Measurements from ENCODE around the gene FBRSL1.

DNA sequence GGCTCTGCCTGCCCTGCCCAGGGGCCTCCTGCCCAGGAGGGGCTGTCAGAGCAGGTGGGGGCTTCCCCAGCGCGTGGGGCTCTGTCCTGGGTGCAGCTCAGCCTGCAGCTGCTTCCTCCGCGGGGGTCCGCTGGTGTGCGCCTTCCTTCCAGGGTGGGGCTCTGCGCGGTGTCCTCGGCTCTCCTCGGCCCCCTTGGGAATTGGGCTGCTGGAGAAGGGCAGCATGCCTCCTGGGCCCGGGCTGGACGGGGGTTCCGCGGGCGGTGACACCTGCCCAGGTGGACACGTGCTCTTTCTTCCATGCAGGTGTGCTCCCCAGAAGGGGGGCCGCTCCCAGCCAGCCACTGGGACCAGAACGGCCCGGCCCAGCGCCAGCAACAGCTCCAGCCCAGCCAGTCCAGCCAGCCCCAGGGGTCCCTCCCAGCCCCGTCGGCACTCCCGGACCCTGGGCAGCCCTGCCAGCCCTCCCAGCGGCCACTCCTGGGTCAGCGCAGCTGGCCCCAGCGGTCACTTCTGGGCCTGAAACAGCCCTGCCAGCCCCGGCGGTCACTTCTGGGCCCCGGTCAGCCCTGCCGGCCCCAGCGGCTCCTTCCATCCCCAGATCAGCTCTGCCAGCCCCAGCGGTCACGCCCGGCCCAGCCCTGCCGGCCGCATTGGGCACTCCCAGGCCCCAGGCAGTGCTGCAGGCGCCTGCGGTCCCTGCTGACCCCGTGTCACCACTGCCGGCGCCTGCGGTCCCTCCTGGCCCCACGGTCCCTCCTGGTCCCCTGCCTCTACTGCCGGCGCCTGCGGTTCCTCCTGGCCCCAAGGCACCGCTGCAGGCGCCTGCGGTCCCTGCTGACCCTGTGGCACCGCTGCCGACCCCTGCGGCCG, 19.1 kb downstream of the FBRSL1 start:
- TF ChIP-seq, protein P1, sequence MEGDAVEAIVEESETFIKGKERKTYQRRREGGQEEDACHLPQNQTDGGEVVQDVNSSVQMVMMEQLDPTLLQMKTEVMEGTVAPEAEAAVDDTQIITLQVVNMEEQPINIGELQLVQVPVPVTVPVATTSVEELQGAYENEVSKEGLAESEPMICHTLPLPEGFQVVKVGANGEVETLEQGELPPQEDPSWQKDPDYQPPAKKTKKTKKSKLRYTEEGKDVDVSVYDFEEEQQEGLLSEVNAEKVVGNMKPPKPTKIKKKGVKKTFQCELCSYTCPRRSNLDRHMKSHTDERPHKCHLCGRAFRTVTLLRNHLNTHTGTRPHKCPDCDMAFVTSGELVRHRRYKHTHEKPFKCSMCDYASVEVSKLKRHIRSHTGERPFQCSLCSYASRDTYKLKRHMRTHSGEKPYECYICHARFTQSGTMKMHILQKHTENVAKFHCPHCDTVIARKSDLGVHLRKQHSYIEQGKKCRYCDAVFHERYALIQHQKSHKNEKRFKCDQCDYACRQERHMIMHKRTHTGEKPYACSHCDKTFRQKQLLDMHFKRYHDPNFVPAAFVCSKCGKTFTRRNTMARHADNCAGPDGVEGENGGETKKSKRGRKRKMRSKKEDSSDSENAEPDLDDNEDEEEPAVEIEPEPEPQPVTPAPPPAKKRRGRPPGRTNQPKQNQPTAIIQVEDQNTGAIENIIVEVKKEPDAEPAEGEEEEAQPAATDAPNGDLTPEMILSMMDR (IDR thresholded peaks at IDR 0.05): no peak
- TF ChIP-seq POLR2A (IDR thresholded peaks at IDR 0.05): no peak
